WERI-Rb-1 (cell line): ENCODE results near the gene USO1.
"Not testable (repeated sequence)": the region's sequence is repeated elsewhere in the genome, so short reads cannot be mapped to it uniquely, and the experiment has no call there.

Experiments used
- DNase-seq: peaks from one replicate; pipeline ENCODE4 v3.0.0-alpha.2; 2020
- H3K27ac ChIP-seq: fragments of 250-450 bp; sonication (Bioruptor Pico); 2 replicates; pipeline ENCODE4 v1.5.1; 2020; ENCODE audit warnings: mild to moderate bottlenecking, moderate library complexity
- H3K27me3 ChIP-seq: fragments of 250-450 bp; sonication (Bioruptor Pico); 2 replicates; pipeline ENCODE4 v1.5.1; 2021; ENCODE audit warnings: mild to moderate bottlenecking, low read depth, moderate library complexity; ENCODE audit not compliant: insufficient read depth, severe bottlenecking
- H3K36me3 ChIP-seq: fragments of 250-450 bp; sonication (Bioruptor Pico); 2 replicates; pipeline ENCODE4 v1.5.1; 2020; ENCODE audit warnings: mild to moderate bottlenecking, moderate library complexity
- H3K4me3 ChIP-seq: 2 replicates; pipeline ENCODE4 v1.5.1; 2011; ENCODE audit warnings: low read depth, mild to moderate bottlenecking, control low read depth, low read length
- H3K9me3 ChIP-seq: fragments of 250-450 bp; sonication (Bioruptor Pico); 2 replicates; pipeline ENCODE4 v1.5.1; 2021; ENCODE audit warnings: mild to moderate bottlenecking, moderate library complexity; ENCODE audit not compliant: severe bottlenecking
- CTCF ChIP-seq: IDR thresholded peaks from 2 replicates; pipeline ENCODE4 v1.5.1; 2011; ENCODE audit warnings: low read depth, mild to moderate bottlenecking, control low read depth, inconsistent platforms, low read length

Gene USO1

GRCh38 chr4:75786938-75787337, 62.6 kb downstream of the USO1 start:
- Histone ChIP-seq H3K4me3 (no peak overlapping the region), H3K27ac (no peak overlapping the region), H3K27me3 (no peaks in the 10 kb centered on the region), H3K36me3 (peaks cover 6% of the 10 kb centered on the region; the same call in 1 of the 2 replicates), H3K9me3 (no peaks in the 10 kb centered on the region)
- DNase-seq: no peak
- no peak for TF ChIP-seq CTCF

GRCh38 chr4:75790024-75790423, 65.6 kb downstream of the USO1 start:
- Histone ChIP-seq H3K9me3 (no peaks in the 10 kb centered on the region), H3K27me3 (no peaks in the 10 kb centered on the region), H3K27ac (no peak overlapping the region), H3K4me3 (no peak overlapping the region), H3K36me3 (no peaks in the 10 kb centered on the region; the same call in 1 of the 2 replicates)
- TF ChIP-seq CTCF: no peak
- DNase-seq: no peak

GRCh38 chr4:75800972-75801371, 76.6 kb downstream of the USO1 start:
- no peak for TF ChIP-seq CTCF
- Histone ChIP-seq H3K4me3 (no peak overlapping the region), H3K36me3 (no peaks in the 10 kb centered on the region), H3K27ac (no peak overlapping the region), H3K9me3 (no peaks in the 10 kb centered on the region), H3K27me3 (no peaks in the 10 kb centered on the region)
- no peak for DNase-seq

GRCh38 chr4:75806035-75806434, 81.7 kb downstream of the USO1 start:
- H3K27me3 ChIP-seq, H3K4me3 ChIP-seq, DNase-seq, H3K9me3 ChIP-seq, H3K27ac ChIP-seq: not testable (repeated sequence)
- peaks cover 15% of the 10 kb centered on the region for H3K36me3 ChIP-seq

- H3K36me3 ChIP-seq: peaks cover 11% of the 10 kb centered on the region
- TF ChIP-seq CTCF: no peak
Measured at GRCh38 chr4:75817901-75818300, 93.5 kb downstream of the USO1 start.

GRCh38 chr4:75819121-75819520, 94.7 kb downstream of the USO1 start:
- Histone ChIP-seq H3K27ac (no peak overlapping the region), H3K27me3 (no peaks in the 10 kb centered on the region), H3K4me3 (no peak overlapping the region), H3K36me3 (peaks cover 11% of the 10 kb centered on the region), H3K9me3 (no peaks in the 10 kb centered on the region)
- no peak for DNase-seq
- TF ChIP-seq CTCF: no peak

More at GRCh38 chr4:75817901-75818300, 93.5 kb downstream of the USO1 start:
- no peak for DNase-seq
- Histone ChIP-seq H3K9me3 (no peaks in the 10 kb centered on the region), H3K27me3 (no peaks in the 10 kb centered on the region), H3K4me3 (no peak overlapping the region), H3K27ac (no peak overlapping the region)
